C4-2B (cell line): ENCODE measurements around the gene VPS50.
"Not testable (repeated sequence)": the region's sequence is repeated elsewhere in the genome, so short reads cannot be mapped to it uniquely, and the experiment has no call there.

Experiments
- H3K27ac ChIP-seq: fragments of 450-650 bp; 2 replicates; pipeline ENCODE4 v1.5.1; 2017
- CTCF ChIP-seq: fragments of 450-650 bp; conservative IDR thresholded peaks from 2 replicates; pipeline ENCODE4 v1.5.1; 2017; ENCODE audit warnings: mild to moderate bottlenecking
- ZFX ChIP-seq: fragments of 450-650 bp; IDR thresholded peaks from 2 replicates; pipeline ENCODE4 v1.6.1; 2017

Gene VPS50

GRCh38 chr7:93307943-93308342 is 75.8 kb downstream of the VPS50 start:
- no peak overlapping the region for H3K27ac ChIP-seq
- TF ChIP-seq ZFX = no peak
- TF ChIP-seq CTCF = no peak

GRCh38 chr7:93310346-93310745 is 78.2 kb downstream of the VPS50 start:
- TF ChIP-seq CTCF = no peak
- no peak for TF ChIP-seq ZFX
- no peak overlapping the region for H3K27ac ChIP-seq

- no peak for TF ChIP-seq ZFX
- no peak for TF ChIP-seq CTCF
- no peak overlapping the region for H3K27ac ChIP-seq
These were observed 82.3 kb downstream of the VPS50 start for GRCh38 chr7:93314449-93314848.

GRCh38 chr7:93315896-93316295 is 83.7 kb downstream of the VPS50 start:
- TF ChIP-seq ZFX (no peak), CTCF (no peak)
- H3K27ac ChIP-seq = no peak overlapping the region

- no peak overlapping the region for H3K27ac ChIP-seq
These were observed 84.6 kb downstream of the VPS50 start for GRCh38 chr7:93316730-93317129.

GRCh38 chr7:93320887-93321286 is 88.7 kb downstream of the VPS50 start:
- no peak for TF ChIP-seq ZFX
- no peak overlapping the region for H3K27ac ChIP-seq

More at GRCh38 chr7:93316730-93317129, 84.6 kb downstream of the VPS50 start:
- TF ChIP-seq ZFX (no peak), CTCF (no peak)

- H3K27ac ChIP-seq = not testable (repeated sequence)
These were observed 94.1 kb downstream of the VPS50 start for GRCh38 chr7:93326291-93326690.

- TF ChIP-seq ZFX (no peak), CTCF (no peak)
- no peak overlapping the region for H3K27ac ChIP-seq
These were observed 95.0 kb downstream of the VPS50 start for GRCh38 chr7:93327006-93327633.
